DND-41 (cell line): Measurements from ENCODE around the gene GMPR.

ENCODE experiments used
- ATAC-seq: fragments of 200-7000 bp; cut with Tn5 transposase; 3 replicates; pipeline ENCODE4 v1.9.1; 2021; ENCODE audit warnings: low read depth; ENCODE audit not compliant: insufficient read depth
- DNase-seq: peaks from one replicate; pipeline ENCODE4 v3.0.0-alpha.2; 2020
- H2AFZ ChIP-seq: 2 replicates; pipeline ENCODE4 v1.6.0; 2012; ENCODE audit warnings: low read depth, low read length
- H3K27ac ChIP-seq: 2 replicates; pipeline ENCODE4 v1.5.1; 2012; ENCODE audit warnings: low read length, inconsistent platforms
- H3K27me3 ChIP-seq: fragments of 200-600 bp; sonication (generic); 2 replicates; pipeline ENCODE4 v1.6.0; 2012; ENCODE audit warnings: low read length, mild to moderate bottlenecking, inconsistent platforms; ENCODE audit not compliant: insufficient read depth, poor library complexity
- H3K36me3 ChIP-seq: 2 replicates; pipeline ENCODE4 v1.5.1; 2012; ENCODE audit warnings: low read length, inconsistent platforms; ENCODE audit not compliant: insufficient read depth
- H3K4me1 ChIP-seq: 2 replicates; pipeline ENCODE4 v1.5.1; 2012; ENCODE audit warnings: mild to moderate bottlenecking, low read length; ENCODE audit not compliant: insufficient read depth
- H3K4me2 ChIP-seq: 2 replicates; pipeline ENCODE4 v1.6.0; 2012; ENCODE audit warnings: mild to moderate bottlenecking, moderate library complexity, low read length, inconsistent platforms; ENCODE audit not compliant: insufficient read depth
- H3K4me3 ChIP-seq, 2 experiments: fragments of 200-600 bp in 1 of 2; shearing (Covaris generic) in 1 of 2; 2 replicates each; pipeline ENCODE4 v1.5.1; 2012 to 2016; ENCODE audit warnings: inconsistent platforms in 2 of 2, low read length in 2 of 2, mild to moderate bottlenecking in 2 of 2, low read depth in 1 of 2, moderate library complexity in 1 of 2
- H3K79me2 ChIP-seq: 2 replicates; pipeline ENCODE4 v1.6.0; 2012; ENCODE audit warnings: low read length, inconsistent platforms; ENCODE audit not compliant: insufficient read depth
- H3K9ac ChIP-seq: 2 replicates; pipeline ENCODE4 v1.6.0; 2012; ENCODE audit warnings: low read depth, mild to moderate bottlenecking, inconsistent platforms, low read length, moderate library complexity
- H3K9me3 ChIP-seq: 2 replicates; pipeline ENCODE4 v1.5.1; 2012; ENCODE audit warnings: low read length, moderate library complexity, mild to moderate bottlenecking, inconsistent platforms; ENCODE audit not compliant: insufficient read depth, severe bottlenecking
- H4K20me1 ChIP-seq: 2 replicates; pipeline ENCODE4 v1.6.0; 2012; ENCODE audit warnings: low read length; ENCODE audit not compliant: insufficient read depth
- EZH2 ChIP-seq: IDR thresholded peaks from 3 replicates; pipeline ENCODE4 v1.6.1; 2012; ENCODE audit warnings: borderline replicate concordance, low read depth, mild to moderate bottlenecking, moderate library complexity, low read length, inconsistent platforms; ENCODE audit not compliant: severe bottlenecking
- TF ChIP-seq, protein P1 (sequence below): IDR thresholded peaks from 2 replicates; pipeline ENCODE4 v1.5.1; 2012; ENCODE audit warnings: borderline replicate concordance, low read length, moderate library complexity, mild to moderate bottlenecking; ENCODE audit not compliant: poor library complexity, severe bottlenecking; ENCODE audit errors: extremely low read depth

GMPR gene

GRCh38 chr6:16336056-16336818 lies 97.8 kb downstream of the GMPR start:
- Histone ChIP-seq H3K9ac (no peak overlapping the region), H2AFZ (no peak overlapping the region), H3K4me3 (no peak overlapping the region), H3K4me1 (peaks cover 2% of the 10 kb centered on the region; the same call in 1 of the 2 replicates), H3K27me3 (no peaks in the 10 kb centered on the region), H3K9me3 (no peaks in the 10 kb centered on the region), H3K27ac (no peak overlapping the region), H4K20me1 (no peaks in the 10 kb centered on the region), H3K36me3 (no peaks in the 10 kb centered on the region), H3K4me2 (no peak overlapping the region), H3K79me2 (no peaks in the 10 kb centered on the region)
- no peak for TF ChIP-seq EZH2
- TF ChIP-seq, protein P1, sequence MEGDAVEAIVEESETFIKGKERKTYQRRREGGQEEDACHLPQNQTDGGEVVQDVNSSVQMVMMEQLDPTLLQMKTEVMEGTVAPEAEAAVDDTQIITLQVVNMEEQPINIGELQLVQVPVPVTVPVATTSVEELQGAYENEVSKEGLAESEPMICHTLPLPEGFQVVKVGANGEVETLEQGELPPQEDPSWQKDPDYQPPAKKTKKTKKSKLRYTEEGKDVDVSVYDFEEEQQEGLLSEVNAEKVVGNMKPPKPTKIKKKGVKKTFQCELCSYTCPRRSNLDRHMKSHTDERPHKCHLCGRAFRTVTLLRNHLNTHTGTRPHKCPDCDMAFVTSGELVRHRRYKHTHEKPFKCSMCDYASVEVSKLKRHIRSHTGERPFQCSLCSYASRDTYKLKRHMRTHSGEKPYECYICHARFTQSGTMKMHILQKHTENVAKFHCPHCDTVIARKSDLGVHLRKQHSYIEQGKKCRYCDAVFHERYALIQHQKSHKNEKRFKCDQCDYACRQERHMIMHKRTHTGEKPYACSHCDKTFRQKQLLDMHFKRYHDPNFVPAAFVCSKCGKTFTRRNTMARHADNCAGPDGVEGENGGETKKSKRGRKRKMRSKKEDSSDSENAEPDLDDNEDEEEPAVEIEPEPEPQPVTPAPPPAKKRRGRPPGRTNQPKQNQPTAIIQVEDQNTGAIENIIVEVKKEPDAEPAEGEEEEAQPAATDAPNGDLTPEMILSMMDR = no peak
- ATAC-seq (no peak), DNase-seq (no peak)

GRCh38 chr6:16336911-16337294 lies 98.5 kb downstream of the GMPR start:
- Histone ChIP-seq H3K9me3 (no peaks in the 10 kb centered on the region), H3K9ac (no peak overlapping the region), H3K27ac (no peak overlapping the region), H3K79me2 (no peaks in the 10 kb centered on the region), H3K4me2 (no peak overlapping the region), H4K20me1 (no peaks in the 10 kb centered on the region), H2AFZ (no peak overlapping the region), H3K27me3 (no peaks in the 10 kb centered on the region), H3K4me3 (no peak overlapping the region), H3K4me1 (peaks cover 1% of the 10 kb centered on the region; the same call in 1 of the 2 replicates), H3K36me3 (no peaks in the 10 kb centered on the region)
- ATAC-seq (no peak), DNase-seq (no peak)
- TF ChIP-seq EZH2 = no peak
- TF ChIP-seq, protein P1 = no peak

DNA sequence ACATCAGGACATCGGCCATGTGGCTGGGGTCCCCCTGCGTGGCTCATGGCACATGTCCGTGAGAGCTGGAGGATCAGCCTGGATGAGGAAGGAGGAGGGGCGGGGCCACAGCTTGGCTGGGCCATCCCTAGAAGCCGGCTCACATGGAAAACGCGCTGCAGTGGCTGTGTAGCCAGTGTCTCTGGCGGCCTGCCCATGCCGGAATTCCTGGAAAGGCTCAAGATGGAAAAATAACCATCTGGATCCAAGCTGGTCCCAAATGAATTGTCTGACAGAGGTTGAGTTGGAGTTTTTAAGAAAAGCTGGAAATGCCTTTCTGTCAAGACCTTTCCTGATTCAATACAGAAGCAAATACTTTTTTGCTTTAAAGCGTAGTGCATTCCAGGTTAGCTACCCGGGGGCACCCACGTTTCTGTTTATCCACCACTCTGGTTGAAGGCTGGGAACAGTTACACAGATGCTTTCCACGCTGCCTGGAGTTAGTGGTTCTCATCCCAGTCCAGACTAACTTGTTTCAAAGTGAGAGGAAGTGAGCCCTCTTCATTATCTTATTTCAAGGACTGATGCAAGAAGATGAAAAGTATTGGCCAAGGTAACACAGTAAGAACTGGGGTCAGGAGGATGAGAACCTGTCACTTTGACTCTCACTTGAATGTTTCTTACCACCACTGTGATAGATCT lies 99.0 kb downstream of the GMPR start:
- Histone ChIP-seq H3K36me3 (no peaks in the 10 kb centered on the region), H3K9ac (no peak overlapping the region), H2AFZ (no peak overlapping the region), H3K27ac (no peak overlapping the region), H3K9me3 (no peaks in the 10 kb centered on the region), H3K4me3 (no peak overlapping the region), H3K4me2 (no peak overlapping the region), H3K4me1 (no peaks in the 10 kb centered on the region), H3K79me2 (no peaks in the 10 kb centered on the region), H3K27me3 (no peaks in the 10 kb centered on the region), H4K20me1 (no peaks in the 10 kb centered on the region)
- DNase-seq = no peak
- no peak for ATAC-seq
- TF ChIP-seq EZH2 = no peak
- TF ChIP-seq, protein P1 = no peak
